HepG2 (cell line): ENCODE results near the gene SLC35F4.

Experiments
- BRCA1 ChIP-seq: sonication (generic); formaldehyde crosslinking; IDR thresholded peaks from 2 replicates; pipeline ENCODE4 v1.4.0; 2020; ENCODE audit warnings: missing genetic modification reagents
- CTCF ChIP-seq: sonication (generic); formaldehyde crosslinking; IDR thresholded peaks from 2 replicates; pipeline ENCODE4 v1.5.0; 2020; ENCODE audit warnings: mild to moderate bottlenecking, missing genetic modification reagents, moderate library complexity
- GTF3A ChIP-seq: sonication (generic); formaldehyde crosslinking; conservative IDR thresholded peaks from 2 replicates; pipeline ENCODE4 v1.4.0; 2020; ENCODE audit warnings: mild to moderate bottlenecking, missing genetic modification reagents
- RXRA ChIP-seq: sonication (generic); formaldehyde crosslinking; IDR thresholded peaks from 2 replicates; pipeline ENCODE4 v1.5.1; 2020; ENCODE audit warnings: missing genetic modification reagents
- STAT6 ChIP-seq: sonication (generic); formaldehyde crosslinking; IDR thresholded peaks from 2 replicates; pipeline ENCODE4 v1.4.0; 2020; ENCODE audit warnings: missing genetic modification reagents, mild to moderate bottlenecking, borderline replicate concordance
- TRIM22 ChIP-seq: fragments of 450-650 bp; IDR thresholded peaks from 2 replicates; pipeline ENCODE4 v1.6.1; 2017
- ZBTB7B ChIP-seq: sonication (generic); formaldehyde crosslinking; IDR thresholded peaks from 2 replicates; pipeline ENCODE4 v1.4.0; 2020; ENCODE audit warnings: missing genetic modification reagents
- ZNF446 ChIP-seq: sonication (generic); formaldehyde crosslinking; IDR thresholded peaks from 2 replicates; pipeline ENCODE4 v1.5.0; 2020; ENCODE audit warnings: mild to moderate bottlenecking, missing genetic modification reagents
- ZNF766 ChIP-seq: sonication (generic); formaldehyde crosslinking; IDR thresholded peaks from 2 replicates; pipeline ENCODE4 v1.5.0; 2020; ENCODE audit warnings: missing genetic modification reagents, borderline replicate concordance
- ZNF781 ChIP-seq: sonication (generic); formaldehyde crosslinking; IDR thresholded peaks from 2 replicates; pipeline ENCODE4 v1.5.1; 2020; ENCODE audit warnings: borderline replicate concordance, mild to moderate bottlenecking, missing genetic modification reagents; ENCODE audit errors: not compliant biosample characterization
- TF ChIP-seq, protein P1 (sequence below): sonication (generic); formaldehyde crosslinking; IDR thresholded peaks from 2 replicates; pipeline ENCODE4 v1.4.0; 2020; ENCODE audit warnings: missing genetic modification reagents
- TF ChIP-seq, protein P2 (sequence below): sonication (generic); formaldehyde crosslinking; IDR thresholded peaks from 2 replicates; pipeline ENCODE4 v1.5.0; 2020; ENCODE audit warnings: missing genetic modification reagents
- TF ChIP-seq, protein P3 (sequence below): sonication (generic); formaldehyde crosslinking; IDR thresholded peaks from 2 replicates; pipeline ENCODE4 v1.4.0; 2020; ENCODE audit warnings: missing genetic modification reagents
- TF ChIP-seq, protein P4 (sequence below): sonication (generic); formaldehyde crosslinking; IDR thresholded peaks from 2 replicates; pipeline ENCODE4 v1.8.1; 2023; ENCODE audit warnings: mild to moderate bottlenecking, moderate library complexity, missing genetic modification reagents

DNA sequence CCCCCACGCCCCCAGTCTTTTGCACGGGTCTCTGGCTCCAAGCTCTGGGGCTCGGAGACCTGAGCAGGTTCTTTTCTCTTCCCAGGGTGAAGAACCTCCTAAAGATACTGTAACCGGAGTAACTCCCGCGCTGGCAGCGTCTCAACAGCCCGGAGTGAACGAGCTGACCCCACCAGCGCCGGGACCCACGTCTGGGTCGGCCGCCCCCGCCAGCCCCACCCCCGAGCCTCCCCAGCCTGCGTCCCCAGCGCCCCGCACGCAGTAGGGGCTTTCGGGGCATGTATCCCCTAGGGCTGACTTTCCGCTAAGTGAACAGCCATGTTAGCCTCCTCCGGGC lies 858 bp downstream of the SLC35F4 start:
- TF ChIP-seq, protein P1, sequence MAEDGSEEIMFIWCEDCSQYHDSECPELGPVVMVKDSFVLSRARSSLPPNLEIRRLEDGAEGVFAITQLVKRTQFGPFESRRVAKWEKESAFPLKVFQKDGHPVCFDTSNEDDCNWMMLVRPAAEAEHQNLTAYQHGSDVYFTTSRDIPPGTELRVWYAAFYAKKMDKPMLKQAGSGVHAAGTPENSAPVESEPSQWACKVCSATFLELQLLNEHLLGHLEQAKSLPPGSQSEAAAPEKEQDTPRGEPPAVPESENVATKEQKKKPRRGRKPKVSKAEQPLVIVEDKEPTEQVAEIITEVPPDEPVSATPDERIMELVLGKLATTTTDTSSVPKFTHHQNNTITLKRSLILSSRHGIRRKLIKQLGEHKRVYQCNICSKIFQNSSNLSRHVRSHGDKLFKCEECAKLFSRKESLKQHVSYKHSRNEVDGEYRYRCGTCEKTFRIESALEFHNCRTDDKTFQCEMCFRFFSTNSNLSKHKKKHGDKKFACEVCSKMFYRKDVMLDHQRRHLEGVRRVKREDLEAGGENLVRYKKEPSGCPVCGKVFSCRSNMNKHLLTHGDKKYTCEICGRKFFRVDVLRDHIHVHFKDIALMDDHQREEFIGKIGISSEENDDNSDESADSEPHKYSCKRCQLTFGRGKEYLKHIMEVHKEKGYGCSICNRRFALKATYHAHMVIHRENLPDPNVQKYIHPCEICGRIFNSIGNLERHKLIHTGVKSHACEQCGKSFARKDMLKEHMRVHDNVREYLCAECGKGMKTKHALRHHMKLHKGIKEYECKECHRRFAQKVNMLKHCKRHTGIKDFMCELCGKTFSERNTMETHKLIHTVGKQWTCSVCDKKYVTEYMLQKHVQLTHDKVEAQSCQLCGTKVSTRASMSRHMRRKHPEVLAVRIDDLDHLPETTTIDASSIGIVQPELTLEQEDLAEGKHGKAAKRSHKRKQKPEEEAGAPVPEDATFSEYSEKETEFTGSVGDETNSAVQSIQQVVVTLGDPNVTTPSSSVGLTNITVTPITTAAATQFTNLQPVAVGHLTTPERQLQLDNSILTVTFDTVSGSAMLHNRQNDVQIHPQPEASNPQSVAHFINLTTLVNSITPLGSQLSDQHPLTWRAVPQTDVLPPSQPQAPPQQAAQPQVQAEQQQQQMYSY (CRISPR knock-in tag): no peak
- TF ChIP-seq ZNF766 (CRISPR knock-in tag) (no peak), ZNF446 (no peak), GTF3A (no peak), TRIM22 (no peak), BRCA1 (no peak), CTCF (CRISPR knock-in tag) (no peak), RXRA (CRISPR knock-in tag) (no peak), ZNF781 (no peak), STAT6 (CRISPR knock-in tag) (no peak), ZBTB7B (CRISPR knock-in tag) (no peak)
- TF ChIP-seq, protein P2, sequence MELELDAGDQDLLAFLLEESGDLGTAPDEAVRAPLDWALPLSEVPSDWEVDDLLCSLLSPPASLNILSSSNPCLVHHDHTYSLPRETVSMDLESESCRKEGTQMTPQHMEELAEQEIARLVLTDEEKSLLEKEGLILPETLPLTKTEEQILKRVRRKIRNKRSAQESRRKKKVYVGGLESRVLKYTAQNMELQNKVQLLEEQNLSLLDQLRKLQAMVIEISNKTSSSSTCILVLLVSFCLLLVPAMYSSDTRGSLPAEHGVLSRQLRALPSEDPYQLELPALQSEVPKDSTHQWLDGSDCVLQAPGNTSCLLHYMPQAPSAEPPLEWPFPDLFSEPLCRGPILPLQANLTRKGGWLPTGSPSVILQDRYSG (CRISPR knock-in tag): no peak
- TF ChIP-seq, protein P3, sequence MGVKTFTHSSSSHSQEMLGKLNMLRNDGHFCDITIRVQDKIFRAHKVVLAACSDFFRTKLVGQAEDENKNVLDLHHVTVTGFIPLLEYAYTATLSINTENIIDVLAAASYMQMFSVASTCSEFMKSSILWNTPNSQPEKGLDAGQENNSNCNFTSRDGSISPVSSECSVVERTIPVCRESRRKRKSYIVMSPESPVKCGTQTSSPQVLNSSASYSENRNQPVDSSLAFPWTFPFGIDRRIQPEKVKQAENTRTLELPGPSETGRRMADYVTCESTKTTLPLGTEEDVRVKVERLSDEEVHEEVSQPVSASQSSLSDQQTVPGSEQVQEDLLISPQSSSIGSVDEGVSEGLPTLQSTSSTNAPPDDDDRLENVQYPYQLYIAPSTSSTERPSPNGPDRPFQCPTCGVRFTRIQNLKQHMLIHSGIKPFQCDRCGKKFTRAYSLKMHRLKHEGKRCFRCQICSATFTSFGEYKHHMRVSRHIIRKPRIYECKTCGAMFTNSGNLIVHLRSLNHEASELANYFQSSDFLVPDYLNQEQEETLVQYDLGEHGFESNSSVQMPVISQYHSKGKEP (CRISPR knock-in tag): no peak
- TF ChIP-seq, protein P4, sequence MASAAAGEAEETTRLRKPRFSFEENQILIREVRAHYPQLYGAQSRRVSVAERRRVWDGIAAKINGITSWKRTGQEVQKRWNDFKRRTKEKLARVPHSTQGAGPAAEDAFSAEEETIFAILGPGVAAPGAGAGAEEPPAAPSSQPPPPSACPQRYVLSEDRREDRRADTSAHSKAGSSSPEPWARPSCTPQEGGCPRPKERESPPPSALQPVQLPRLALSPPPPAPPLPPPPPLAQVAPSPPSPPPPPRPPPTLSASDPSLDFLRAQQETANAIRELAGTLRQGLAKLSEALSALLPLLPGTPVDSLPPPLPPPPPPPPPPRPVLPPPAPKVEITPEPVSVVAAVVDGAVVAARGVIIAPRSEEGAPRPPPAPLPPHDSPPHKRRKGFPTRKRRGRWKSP (CRISPR knock-in tag): no peak
